NCI-H526 (cell line): Measurements from ENCODE around the gene PLEK.
"Not testable (repeated sequence)": the region's sequence is repeated elsewhere in the genome, so short reads cannot be mapped to it uniquely, and the experiment has no call there.

Experiments
- DNase-seq, 2 experiments: peaks; one replicate each; lab custom pipeline; 2025; lab: John Stamatoyannopoulos, UW

Gene PLEK, protein sequence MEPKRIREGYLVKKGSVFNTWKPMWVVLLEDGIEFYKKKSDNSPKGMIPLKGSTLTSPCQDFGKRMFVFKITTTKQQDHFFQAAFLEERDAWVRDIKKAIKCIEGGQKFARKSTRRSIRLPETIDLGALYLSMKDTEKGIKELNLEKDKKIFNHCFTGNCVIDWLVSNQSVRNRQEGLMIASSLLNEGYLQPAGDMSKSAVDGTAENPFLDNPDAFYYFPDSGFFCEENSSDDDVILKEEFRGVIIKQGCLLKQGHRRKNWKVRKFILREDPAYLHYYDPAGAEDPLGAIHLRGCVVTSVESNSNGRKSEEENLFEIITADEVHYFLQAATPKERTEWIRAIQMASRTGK

DNA sequence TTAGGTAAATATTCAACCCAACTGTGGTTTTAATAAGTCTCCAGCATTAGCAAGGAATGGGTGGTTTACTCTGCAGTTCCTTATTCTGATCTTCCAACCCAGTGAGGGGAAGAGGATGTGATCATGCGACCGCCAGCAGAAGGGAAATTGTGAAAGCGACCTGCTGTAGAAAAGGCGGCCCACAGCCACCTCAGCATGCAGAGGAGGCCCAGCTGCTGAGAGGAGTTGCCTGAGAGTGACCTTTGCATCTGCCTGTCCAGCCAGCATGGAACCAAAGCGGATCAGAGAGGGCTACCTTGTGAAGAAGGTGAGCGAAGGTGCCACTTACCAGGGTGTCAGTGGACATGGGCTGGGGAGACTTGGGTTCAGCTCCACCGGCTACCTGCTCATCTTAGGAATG is at the start of gene PLEK:
PLEK (plus strand) TSS at position 196 of the 400 bp plus-strand sequence; CDS start at position 266, 70 bp downstream.
- DNase-seq: no peak

DNA sequence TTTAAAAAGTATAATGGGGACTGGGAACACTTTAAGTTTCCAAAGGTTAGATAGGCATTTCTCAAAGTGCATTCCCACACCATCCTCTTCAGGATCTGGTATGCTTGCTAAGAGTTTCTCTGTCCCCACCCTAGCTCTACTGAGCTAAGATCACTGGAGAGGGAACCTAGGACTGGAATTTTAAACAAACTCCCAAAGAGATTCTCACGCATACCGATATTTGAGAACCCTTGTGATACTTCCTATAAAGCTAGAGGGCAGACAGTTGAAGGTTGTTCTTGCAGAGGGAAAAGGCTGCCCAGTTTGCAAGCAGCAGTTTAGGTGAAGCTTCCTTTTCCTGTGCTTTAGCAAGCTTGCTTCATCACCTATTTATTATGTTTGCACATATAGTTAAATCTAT is 49.0 kb upstream of the PLEK start:
- no peak for DNase-seq

DNA sequence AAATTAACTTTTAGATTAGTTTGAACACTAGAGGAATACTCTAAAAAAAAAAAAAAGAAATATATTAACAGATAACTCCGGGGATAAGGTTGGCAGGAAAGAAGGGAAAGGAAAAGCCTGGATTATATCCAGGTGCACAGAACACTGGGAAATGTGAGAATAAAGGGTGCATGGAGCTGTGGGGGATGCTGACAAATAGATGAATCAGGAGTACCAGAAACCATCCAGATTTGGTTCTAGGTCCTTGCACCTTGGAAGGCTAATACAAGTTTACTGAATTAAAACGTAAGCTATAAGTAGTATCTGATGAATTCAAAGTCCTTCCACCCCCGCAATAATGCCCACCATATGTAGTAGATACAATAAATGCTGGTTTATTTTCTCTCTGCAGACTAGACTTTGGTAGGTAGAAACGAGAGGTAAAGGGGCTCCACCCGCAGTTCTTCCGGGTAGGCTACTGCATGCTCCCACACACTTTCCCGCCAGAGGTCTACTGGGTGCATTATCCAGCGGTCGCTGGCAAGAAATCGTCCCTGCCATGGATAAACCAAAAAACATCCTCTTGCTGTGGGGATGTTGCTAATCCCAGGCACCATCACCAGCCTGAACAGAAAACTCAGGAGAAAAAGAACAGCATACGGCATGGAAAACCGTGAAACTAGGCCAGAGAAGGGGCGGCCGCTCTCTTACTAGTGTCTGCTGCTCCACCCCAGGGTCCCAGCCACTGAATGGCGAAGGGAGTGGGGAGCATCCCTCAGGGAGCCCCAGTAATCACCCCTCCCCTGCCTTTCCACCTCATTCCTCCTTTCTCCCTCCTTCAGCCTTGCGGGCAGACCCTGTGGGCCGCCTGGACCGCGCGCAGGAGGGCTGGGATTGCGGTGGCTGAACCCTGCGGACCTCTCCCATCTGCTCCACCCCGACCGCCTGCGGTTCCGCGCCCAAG is 46.8 kb upstream of the PLEK start:
- no peak for DNase-seq

GRCh38 chr2:68318914-68319397 is 46.1 kb upstream of the PLEK start:
- no peak for DNase-seq

DNA sequence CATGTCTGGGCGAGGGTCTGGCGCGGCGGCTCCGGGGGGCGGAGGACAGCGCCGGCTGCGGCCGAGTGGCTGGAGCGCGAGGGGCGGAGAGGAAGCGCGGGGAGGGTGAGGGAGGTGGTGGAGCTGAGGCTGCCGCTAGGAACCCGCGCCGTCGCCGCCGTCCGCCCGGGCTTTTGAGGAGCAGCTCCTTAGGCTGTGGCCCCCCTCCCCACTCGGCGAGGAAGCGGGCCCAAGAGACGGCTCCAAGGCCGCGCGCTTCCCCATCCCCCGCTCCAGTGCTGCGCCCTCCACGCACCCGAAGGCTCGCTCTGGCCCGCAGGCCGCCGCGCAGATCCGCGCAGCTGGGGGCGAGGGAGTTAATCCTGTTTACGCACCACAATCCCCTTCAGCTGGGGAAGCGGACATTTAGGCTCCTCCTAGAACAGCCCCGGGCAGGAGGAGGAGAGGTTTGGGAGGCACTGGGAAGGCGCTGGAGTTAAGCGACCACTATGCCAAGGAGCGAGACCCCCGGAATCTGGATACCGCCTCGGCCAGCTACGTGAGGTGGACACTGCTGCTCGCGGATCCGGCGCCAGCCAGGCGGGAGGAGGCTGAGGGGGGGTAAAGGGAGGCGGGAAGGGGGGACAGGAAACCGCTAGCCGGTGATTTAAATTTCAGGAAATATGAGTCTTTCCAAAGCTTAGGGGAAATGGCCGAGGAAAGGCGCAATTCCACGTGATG is 45.5 kb upstream of the PLEK start, which contains the start of gene CNRIP1:
CNRIP1 (minus strand) TSS at position 552 of the 720 bp plus-strand sequence; CDS start at position 3, 549 bp downstream.
- peak; percentile 40 to 72 for DNase-seq

GRCh38 chr2:68320118-68320641 is 44.9 kb upstream of the PLEK start:
- peak; percentile 47 to 62 for DNase-seq

GRCh38 chr2:68325056-68325455 is 40.0 kb upstream of the PLEK start:
- no peak for DNase-seq

DNA sequence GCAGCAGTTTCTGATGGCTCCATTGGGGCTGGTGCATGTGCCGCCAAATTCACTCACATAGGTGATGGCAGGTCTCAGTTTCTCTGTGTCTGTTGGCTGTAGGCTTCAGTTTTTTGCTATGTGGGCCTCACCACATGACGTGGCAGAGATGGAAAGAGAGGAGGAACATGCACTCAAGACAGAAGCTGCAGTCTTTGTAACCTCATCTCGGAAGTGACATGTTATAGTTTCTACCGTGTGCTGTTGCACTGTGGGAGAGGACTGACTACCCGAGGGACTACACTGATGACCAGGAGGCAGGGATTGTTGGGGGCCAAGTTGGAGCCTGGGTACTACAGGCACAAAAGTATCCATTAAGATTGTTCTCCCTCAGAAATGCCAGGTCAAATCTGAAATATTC is 36.2 kb upstream of the PLEK start:
- DNase-seq: no peak

- DNase-seq: no peak
Measured at GRCh38 chr2:68330691-68331090, 34.4 kb upstream of the PLEK start.

- DNase-seq: no peak
Measured at GRCh38 chr2:68333009-68333408, 32.1 kb upstream of the PLEK start.

DNA sequence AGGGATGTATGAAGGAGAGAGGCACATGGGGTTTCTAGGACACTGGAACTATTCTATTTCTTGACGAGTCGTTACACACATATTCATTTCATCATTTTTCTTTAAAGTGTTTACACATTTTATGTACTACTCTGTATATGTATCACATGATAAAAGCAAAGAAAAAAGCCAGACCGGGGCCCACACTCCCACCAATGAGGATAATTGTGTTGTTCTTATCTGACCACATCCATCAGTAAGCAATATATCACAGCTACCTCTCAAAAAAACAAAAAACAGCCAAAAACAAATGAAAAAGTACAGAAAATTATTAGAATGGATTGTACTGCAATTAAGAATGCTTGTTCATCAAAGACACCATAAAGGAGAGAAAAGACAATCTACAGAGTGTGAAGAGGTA is 31.2 kb upstream of the PLEK start:
- DNase-seq: no peak

- DNase-seq: no peak
Measured at GRCh38 chr2:68336192-68336591, 28.9 kb upstream of the PLEK start.

- DNase-seq: no peak
Measured at GRCh38 chr2:68340226-68341061, 24.6 kb upstream of the PLEK start.

GRCh38 chr2:68341062-68341329 is 24.1 kb upstream of the PLEK start:
- no peak for DNase-seq

- DNase-seq: no peak
Measured at GRCh38 chr2:68341583-68341982, 23.5 kb upstream of the PLEK start.

- DNase-seq: no peak
Measured at GRCh38 chr2:68342470-68342869, 22.6 kb upstream of the PLEK start.

DNA sequence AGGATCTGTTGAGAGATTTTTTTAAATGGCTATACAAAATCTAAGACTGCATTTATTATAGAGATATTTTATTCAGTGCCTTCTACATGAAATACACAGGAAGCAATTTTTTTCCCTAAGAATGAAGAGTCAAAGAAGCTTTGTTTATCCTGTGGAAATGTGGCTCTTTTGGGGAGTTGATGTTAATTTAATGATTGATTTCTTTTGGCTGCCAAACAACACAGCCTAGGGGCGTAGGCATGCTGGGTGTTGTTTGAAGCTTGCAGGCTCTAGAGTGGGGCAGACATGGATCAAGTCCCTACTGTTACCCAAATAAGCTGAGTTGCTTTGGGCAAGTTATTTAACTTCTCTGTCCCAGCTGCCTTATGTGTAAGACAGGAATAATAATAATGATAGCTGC is 21.1 kb upstream of the PLEK start:
- DNase-seq: no peak

GRCh38 chr2:68345129-68345875 is 19.8 kb upstream of the PLEK start:
- DNase-seq: no peak

DNA sequence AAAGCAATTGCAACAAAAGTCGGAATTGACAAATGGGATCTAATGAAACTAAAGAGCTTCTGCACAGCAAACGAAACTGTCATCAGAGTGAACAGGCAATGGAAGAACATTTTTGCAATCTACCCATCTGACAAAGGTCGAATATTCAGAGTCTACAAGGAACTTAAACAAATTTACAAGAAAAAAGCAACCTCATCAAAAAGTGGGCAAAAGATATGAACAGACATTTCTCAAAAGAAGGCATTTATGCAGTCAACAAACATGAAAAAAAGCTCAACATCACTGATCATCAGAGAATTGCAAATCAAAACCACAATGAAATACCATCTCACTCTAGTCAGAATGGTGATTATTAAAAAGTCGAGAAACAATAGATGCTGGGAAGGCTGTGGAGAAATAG is 16.0 kb upstream of the PLEK start:
- not testable (repeated sequence) for DNase-seq

- DNase-seq: no peak
Measured at GRCh38 chr2:68351997-68352396, 13.1 kb upstream of the PLEK start.
